Measurements from ENCODE around the gene PCDHA13. TPM values are rescaled to one million over a fixed set of nuclear protein-coding genes. Genes with fewer than 3 reads are reported as not detected.
"Not testable (repeated sequence)": the region's sequence is repeated elsewhere in the genome, so short reads cannot be mapped to it uniquely, and the experiment has no call there.

The PCDHA13 gene
- polyA plus RNA-seq, 1 experiment: not detected

GRCh38 chr5:140868721-140869554 is 13.0 kb upstream of the PCDHA13 start, which contains the start of gene PCDHA11:
TSS of gene PCDHA11 (plus strand) at chr5:140868957. CDS start at chr5:140869104, 147 bp downstream.
- no peaks in the 10 kb centered on the region for H3K36me3 ChIP-seq (ENCODE audit: control insufficient read depth, insufficient read depth, low read length)
- ChIA-PET CTCF (no interaction called here), POLR2A (no interaction called here)
- TF ChIP-seq CTCF (IDR thresholded peaks at IDR 0.05; ENCODE audit: insufficient read depth, low read depth, low read length): no peak
- no peak within 1 kb of the TSS for H3K4me3 ChIP-seq (ENCODE audit: low read depth, low read length)
- DNase-seq (ENCODE audit: low read depth): no peak
- H3K27me3 ChIP-seq (ENCODE audit: control insufficient read depth, insufficient read depth, low read length): no peaks in the 10 kb centered on the region

- TF ChIP-seq CTCF (IDR thresholded peaks at IDR 0.05; ENCODE audit: insufficient read depth, low read depth, low read length): no peak
- ChIA-PET POLR2A (no interaction called here), CTCF (no interaction called here)
- DNase-seq (ENCODE audit: low read depth): no peak
- no peak overlapping the region for H3K4me3 ChIP-seq (ENCODE audit: low read depth, low read length)
- no peaks in the 10 kb centered on the region for H3K27me3 ChIP-seq (ENCODE audit: control insufficient read depth, insufficient read depth, low read length)
- H3K36me3 ChIP-seq (ENCODE audit: control insufficient read depth, insufficient read depth, low read length): no peaks in the 10 kb centered on the region
These were observed 12.4 kb upstream of the PCDHA13 start for GRCh38 chr5:140869555-140869886.

GRCh38 chr5:140870221-140871201 is 11.4 kb upstream of the PCDHA13 start:
- TF ChIP-seq CTCF (IDR thresholded peaks at IDR 0.05; ENCODE audit: insufficient read depth, low read depth, low read length): no peak
- H3K36me3 ChIP-seq (ENCODE audit: control insufficient read depth, insufficient read depth, low read length): no peaks in the 10 kb centered on the region
- POLR2A ChIA-PET: no interaction called here
- no peak for DNase-seq (ENCODE audit: low read depth)
- H3K27me3 ChIP-seq (ENCODE audit: control insufficient read depth, insufficient read depth, low read length): no peaks in the 10 kb centered on the region
- H3K4me3 ChIP-seq (ENCODE audit: low read depth, low read length): no peak overlapping the region
- CTCF ChIA-PET: no interaction called here

- CTCF ChIA-PET: no interaction called here
- no peak for TF ChIP-seq CTCF (IDR thresholded peaks at IDR 0.05; ENCODE audit: insufficient read depth, low read depth, low read length)
These were observed 6.5 kb upstream of the PCDHA13 start, which contains the start of gene PCDHA12 for GRCh38 chr5:140875085-140876065. TSS of gene PCDHA12 (plus strand) at chr5:140875308. CDS start at chr5:140875473, 165 bp downstream.

GRCh38 chr5:140876541-140877261 is 5.2 kb upstream of the PCDHA13 start:
- CTCF ChIA-PET; POLR2A ChIA-PET; H3K4me3 ChIP-seq (ENCODE audit: low read depth, low read length); H3K36me3 ChIP-seq (ENCODE audit: control insufficient read depth, insufficient read depth, low read length); H3K27me3 ChIP-seq (ENCODE audit: control insufficient read depth, insufficient read depth, low read length); DNase-seq (ENCODE audit: low read depth): not testable (repeated sequence)

More at GRCh38 chr5:140875085-140876065, 6.5 kb upstream of the PCDHA13 start, which contains the start of gene PCDHA12:
- H3K36me3 ChIP-seq (ENCODE audit: control insufficient read depth, insufficient read depth, low read length): no peaks in the 10 kb centered on the region
- no peak for DNase-seq (ENCODE audit: low read depth)
- no peak within 1 kb of the TSS for H3K4me3 ChIP-seq (ENCODE audit: low read depth, low read length)
- POLR2A ChIA-PET: no interaction called here
- H3K27me3 ChIP-seq (ENCODE audit: control insufficient read depth, insufficient read depth, low read length): no peaks in the 10 kb centered on the region
